Panc1 (cell line): Measurements from ENCODE around the gene PIGC. TPM values are rescaled to one million over a fixed set of nuclear protein-coding genes. Genes with fewer than 3 reads are reported as not detected.
A peak's percentile ranks its signal among the peaks of the same experiment; 100 is the strongest.

Experiments used
- ATAC-seq: fragments of 200-7000 bp; cut with Tn5 transposase; 2 replicates; pipeline ENCODE4 v1.9.1; 2020; ENCODE audit warnings: mild to moderate bottlenecking, moderate library complexity
- BruUV-seq: library from RNA; stranded (reverse); fragments of 400-500 nt; replicated peaks from 2 replicates; lab custom pipeline; 2021; lab: Mats Ljungman, UMichigan
- CTCF ChIA-PET: fragments of 300-600 bp; sonication (Branson Sonifier 250); formaldehyde crosslinking; loops from one replicate; lab custom pipeline; 2022; ENCODE audit warnings: antibody characterized with exemption; lab: Charles Lee
- POLR2A ChIA-PET: fragments of 300-600 bp; sonication (Branson Sonifier 250); formaldehyde crosslinking; loops from one replicate; lab custom pipeline; 2022; ENCODE audit warnings: antibody characterized with exemption; lab: Charles Lee
- DNase-seq: peaks from one replicate; pipeline ENCODE4 v3.0.0-alpha.2; 2010; ENCODE audit warnings: low read depth, low spot score
- H3K27ac ChIP-seq: 2 replicates; pipeline ENCODE4 v1.5.1; 2011; ENCODE audit warnings: mild to moderate bottlenecking, low read length, inconsistent platforms
- H3K27me3 ChIP-seq: fragments of 200-500 bp; sonication (Bioruptor generic); 2 replicates; pipeline ENCODE4 v1.6.0; 2014; ENCODE audit warnings: low read length, inconsistent platforms; ENCODE audit not compliant: control insufficient read depth, insufficient read depth
- H3K36me3 ChIP-seq: fragments of 200-500 bp; sonication (Bioruptor generic); 2 replicates; pipeline ENCODE4 v1.5.1; 2014; ENCODE audit warnings: inconsistent platforms, mild to moderate bottlenecking, low read length, moderate library complexity; ENCODE audit not compliant: control insufficient read depth, insufficient read depth
- H3K4me1 ChIP-seq: 2 replicates; pipeline ENCODE4 v1.5.1; 2011; ENCODE audit warnings: inconsistent platforms, mild to moderate bottlenecking, low read length, moderate library complexity; ENCODE audit not compliant: control insufficient read depth, insufficient read depth
- H3K4me3 ChIP-seq, 2 experiments: 2 replicates each; pipeline ENCODE4 v1.5.1; 2011 to 2012; ENCODE audit warnings: low read depth in 2 of 2, low read length in 2 of 2, mild to moderate bottlenecking in 2 of 2, inconsistent platforms in 1 of 2, moderate library complexity in 1 of 2
- H3K9me3 ChIP-seq: fragments of 200-500 bp; sonication (Bioruptor generic); 2 replicates; pipeline ENCODE4 v1.5.1; 2014; ENCODE audit warnings: low read depth, mild to moderate bottlenecking, inconsistent platforms, low read length, moderate library complexity; ENCODE audit not compliant: control insufficient read depth, insufficient read depth
- POLR2AphosphoS5 ChIP-seq: IDR thresholded peaks from 2 replicates; pipeline ENCODE4 v1.6.1; 2012; ENCODE audit warnings: mild to moderate bottlenecking, low read depth, low read length, moderate library complexity
- SIN3A ChIP-seq: IDR thresholded peaks from 2 replicates; pipeline ENCODE4 v1.6.1; 2012; ENCODE audit warnings: low read depth, mild to moderate bottlenecking, low read length, moderate library complexity, borderline replicate concordance; ENCODE audit not compliant: insufficient read depth
- TCF7L2 ChIP-seq: IDR thresholded peaks from 2 replicates; pipeline ENCODE4 v1.6.1; 2011; ENCODE audit warnings: mild to moderate bottlenecking, low read depth, low read length, inconsistent platforms
- in situ Hi-C: cut with HindIII; loops from 2 replicates; pipeline ENCODE4 v1.10.0; 2016; ENCODE audit warnings: low sequenced_read_pairs, low pct_unique_long_range_greater_than_20kb
- intact Hi-C: fragments of 100-400 bp; cut with micrococcal nuclease; formaldehyde crosslinking; loops from one replicate; pipeline ENCODE4 v1.10.0; 2022; ENCODE audit not compliant: unreplicated experiment
- total RNA-seq: library from RNA; stranded (reverse); gene quantifications from one replicate; pipeline ENCODE4 v1.2.1, GENCODE V29; 2021; ENCODE audit not compliant: unreplicated experiment
- TF ChIP-seq, protein P1 (sequence below): fragments of 450-650 bp; IDR thresholded peaks from 2 replicates; pipeline ENCODE4 v1.5.1; 2017; ENCODE audit warnings: mild to moderate bottlenecking
- TF ChIP-seq, protein P2 (sequence below), 2 experiments: IDR thresholded peaks; 2 replicates each; pipeline ENCODE4 v1.6.1; 2011 to 2012; ENCODE audit warnings: low read depth in 2 of 2, control low read depth in 1 of 2, low read length in 1 of 2, mild to moderate bottlenecking in 1 of 2, moderate library complexity in 1 of 2; ENCODE audit not compliant: insufficient read depth in 1 of 2

PIGC gene
- total RNA-seq, 1 experiment from 2014 or later = 23.6 TPM

DNA sequence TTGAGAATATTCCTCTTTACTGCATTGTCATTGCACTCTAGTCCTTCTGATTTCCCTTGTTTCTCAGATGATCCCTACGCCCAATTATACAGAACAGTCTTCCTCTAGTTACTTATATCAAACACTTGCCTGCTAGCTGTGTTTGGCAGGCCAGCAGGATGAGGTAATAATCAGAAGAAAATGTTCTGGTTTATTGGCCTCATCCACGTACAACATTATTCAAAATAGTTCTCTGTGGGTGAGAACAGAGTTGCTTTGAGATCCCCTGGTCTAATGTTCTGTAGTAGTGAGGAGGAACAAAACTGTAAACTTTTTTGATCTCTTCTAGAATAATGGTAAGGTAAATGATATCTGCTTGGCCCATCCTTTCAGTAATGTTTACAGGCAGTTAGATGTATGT is 45.7 kb downstream of the PIGC start:
- H3K4me3 ChIP-seq = no peak overlapping the region
- no peaks in the 10 kb centered on the region for H3K36me3 ChIP-seq
- in situ Hi-C loops = no loop called here
- no peaks in the 10 kb centered on the region for H3K27me3 ChIP-seq
- intact Hi-C loops = loop anchor here (2.0 to 5.0 kb wide), 4 partner anchors 39 to 396 kb away; no protein-coding TSS in a partner anchor
- TF ChIP-seq SIN3A = no peak
- peaks cover 18% of the 10 kb centered on the region; the same call in 1 of the 2 replicates for H3K9me3 ChIP-seq
- H3K27ac ChIP-seq = peak overlapping the region; percentile 100
- CTCF ChIA-PET = no interaction called here
- POLR2A ChIA-PET = no interaction called here
- DNase-seq (no peak), ATAC-seq (no peak)
- BruUV-seq = no TSS peak
- peaks cover 34% of the 10 kb centered on the region for H3K4me1 ChIP-seq

DNA sequence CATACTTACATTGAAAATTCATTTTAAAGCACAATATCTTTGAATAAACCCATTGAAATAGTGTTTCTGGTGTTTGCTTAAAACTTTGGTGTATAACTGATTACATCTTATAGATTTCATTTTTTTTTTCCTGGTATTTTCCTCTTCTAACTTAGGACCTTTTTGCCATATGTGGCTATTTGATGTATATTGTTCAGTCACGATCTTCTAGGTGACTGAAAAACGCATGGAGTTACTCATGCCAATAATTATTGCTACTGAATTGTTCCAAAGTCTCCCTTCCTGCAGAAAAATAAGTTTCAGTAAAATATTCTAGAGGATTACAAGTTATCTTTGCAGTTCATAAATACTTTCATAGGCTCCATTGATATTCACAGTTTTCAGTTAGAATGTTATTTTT is 46.2 kb downstream of the PIGC start:
- peaks cover 34% of the 10 kb centered on the region for H3K4me1 ChIP-seq
- intact Hi-C loops (loop anchor here (2.0 to 5.0 kb wide), 4 partner anchors 39 to 395 kb away; no protein-coding TSS in a partner anchor), in situ Hi-C loops (no loop called here)
- BruUV-seq = no TSS peak
- H3K36me3 ChIP-seq = no peaks in the 10 kb centered on the region
- ChIA-PET CTCF (no interaction called here), POLR2A (no interaction called here)
- DNase-seq (no peak), ATAC-seq (no peak)
- peaks cover 18% of the 10 kb centered on the region; the same call in 1 of the 2 replicates for H3K9me3 ChIP-seq
- no peaks in the 10 kb centered on the region for H3K27me3 ChIP-seq
- no peak overlapping the region for H3K4me3 ChIP-seq
- no peak for TF ChIP-seq TCF7L2
- no peak for TF ChIP-seq POLR2AphosphoS5
- TF ChIP-seq, protein P1, sequence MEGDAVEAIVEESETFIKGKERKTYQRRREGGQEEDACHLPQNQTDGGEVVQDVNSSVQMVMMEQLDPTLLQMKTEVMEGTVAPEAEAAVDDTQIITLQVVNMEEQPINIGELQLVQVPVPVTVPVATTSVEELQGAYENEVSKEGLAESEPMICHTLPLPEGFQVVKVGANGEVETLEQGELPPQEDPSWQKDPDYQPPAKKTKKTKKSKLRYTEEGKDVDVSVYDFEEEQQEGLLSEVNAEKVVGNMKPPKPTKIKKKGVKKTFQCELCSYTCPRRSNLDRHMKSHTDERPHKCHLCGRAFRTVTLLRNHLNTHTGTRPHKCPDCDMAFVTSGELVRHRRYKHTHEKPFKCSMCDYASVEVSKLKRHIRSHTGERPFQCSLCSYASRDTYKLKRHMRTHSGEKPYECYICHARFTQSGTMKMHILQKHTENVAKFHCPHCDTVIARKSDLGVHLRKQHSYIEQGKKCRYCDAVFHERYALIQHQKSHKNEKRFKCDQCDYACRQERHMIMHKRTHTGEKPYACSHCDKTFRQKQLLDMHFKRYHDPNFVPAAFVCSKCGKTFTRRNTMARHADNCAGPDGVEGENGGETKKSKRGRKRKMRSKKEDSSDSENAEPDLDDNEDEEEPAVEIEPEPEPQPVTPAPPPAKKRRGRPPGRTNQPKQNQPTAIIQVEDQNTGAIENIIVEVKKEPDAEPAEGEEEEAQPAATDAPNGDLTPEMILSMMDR = no peak
- TF ChIP-seq, protein P2, sequence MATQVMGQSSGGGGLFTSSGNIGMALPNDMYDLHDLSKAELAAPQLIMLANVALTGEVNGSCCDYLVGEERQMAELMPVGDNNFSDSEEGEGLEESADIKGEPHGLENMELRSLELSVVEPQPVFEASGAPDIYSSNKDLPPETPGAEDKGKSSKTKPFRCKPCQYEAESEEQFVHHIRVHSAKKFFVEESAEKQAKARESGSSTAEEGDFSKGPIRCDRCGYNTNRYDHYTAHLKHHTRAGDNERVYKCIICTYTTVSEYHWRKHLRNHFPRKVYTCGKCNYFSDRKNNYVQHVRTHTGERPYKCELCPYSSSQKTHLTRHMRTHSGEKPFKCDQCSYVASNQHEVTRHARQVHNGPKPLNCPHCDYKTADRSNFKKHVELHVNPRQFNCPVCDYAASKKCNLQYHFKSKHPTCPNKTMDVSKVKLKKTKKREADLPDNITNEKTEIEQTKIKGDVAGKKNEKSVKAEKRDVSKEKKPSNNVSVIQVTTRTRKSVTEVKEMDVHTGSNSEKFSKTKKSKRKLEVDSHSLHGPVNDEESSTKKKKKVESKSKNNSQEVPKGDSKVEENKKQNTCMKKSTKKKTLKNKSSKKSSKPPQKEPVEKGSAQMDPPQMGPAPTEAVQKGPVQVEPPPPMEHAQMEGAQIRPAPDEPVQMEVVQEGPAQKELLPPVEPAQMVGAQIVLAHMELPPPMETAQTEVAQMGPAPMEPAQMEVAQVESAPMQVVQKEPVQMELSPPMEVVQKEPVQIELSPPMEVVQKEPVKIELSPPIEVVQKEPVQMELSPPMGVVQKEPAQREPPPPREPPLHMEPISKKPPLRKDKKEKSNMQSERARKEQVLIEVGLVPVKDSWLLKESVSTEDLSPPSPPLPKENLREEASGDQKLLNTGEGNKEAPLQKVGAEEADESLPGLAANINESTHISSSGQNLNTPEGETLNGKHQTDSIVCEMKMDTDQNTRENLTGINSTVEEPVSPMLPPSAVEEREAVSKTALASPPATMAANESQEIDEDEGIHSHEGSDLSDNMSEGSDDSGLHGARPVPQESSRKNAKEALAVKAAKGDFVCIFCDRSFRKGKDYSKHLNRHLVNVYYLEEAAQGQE (IDR thresholded peaks at IDR 0.05; ENCODE audit: insufficient read depth in 1 of 2, low read depth in 2 of 2, low read length in 1 of 2) = no peak
- TF ChIP-seq SIN3A = no peak
- H3K27ac ChIP-seq = peak overlapping the region; percentile 100

DNA sequence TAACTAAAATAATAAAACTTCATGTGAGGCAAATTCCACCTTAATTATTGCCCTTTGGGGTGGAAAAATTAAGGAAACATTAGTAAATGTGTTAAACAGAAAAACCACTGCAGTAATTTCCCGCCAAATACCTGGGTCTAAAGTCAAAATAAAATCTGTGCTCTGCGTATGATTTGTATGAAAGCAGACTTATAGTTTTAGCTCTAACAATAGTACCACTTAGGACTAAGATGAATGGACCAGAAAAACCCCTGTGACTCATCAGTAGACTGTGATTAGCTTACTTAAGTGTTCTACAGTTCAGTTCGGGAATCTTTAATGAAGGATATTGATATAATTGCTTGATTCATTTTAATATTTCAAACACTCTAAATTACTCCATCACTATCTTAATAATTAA is 46.6 kb downstream of the PIGC start:
- no peak for ATAC-seq
- in situ Hi-C loops (no loop called here), intact Hi-C loops (loop anchor here (5.0 kb wide), 2 partner anchors 75 to 395 kb away; no protein-coding TSS in a partner anchor)
- Histone ChIP-seq H3K36me3 (no peaks in the 10 kb centered on the region), H3K9me3 (peaks cover 18% of the 10 kb centered on the region; the same call in 1 of the 2 replicates), H3K4me1 (peaks cover 34% of the 10 kb centered on the region), H3K4me3 (no peak overlapping the region), H3K27me3 (no peaks in the 10 kb centered on the region), H3K27ac (peak overlapping the region; percentile 100)
- ChIA-PET CTCF (interaction anchor here (0.6 kb wide), 1 partner anchor 357 kb away, joined by 3 read pairs; no protein-coding TSS in a partner anchor), POLR2A (no interaction called here)
- TF ChIP-seq, protein P2 (IDR thresholded peaks at IDR 0.05; ENCODE audit: insufficient read depth in 1 of 2, low read depth in 2 of 2, low read length in 1 of 2) = no peak
- TF ChIP-seq POLR2AphosphoS5 (no peak), SIN3A (no peak), TCF7L2 (no peak)
- TF ChIP-seq, protein P1 = no peak
- no TSS peak for BruUV-seq
- no peak for DNase-seq
